Measurements from ENCODE around the gene CD86.

Gene CD86

DNA sequence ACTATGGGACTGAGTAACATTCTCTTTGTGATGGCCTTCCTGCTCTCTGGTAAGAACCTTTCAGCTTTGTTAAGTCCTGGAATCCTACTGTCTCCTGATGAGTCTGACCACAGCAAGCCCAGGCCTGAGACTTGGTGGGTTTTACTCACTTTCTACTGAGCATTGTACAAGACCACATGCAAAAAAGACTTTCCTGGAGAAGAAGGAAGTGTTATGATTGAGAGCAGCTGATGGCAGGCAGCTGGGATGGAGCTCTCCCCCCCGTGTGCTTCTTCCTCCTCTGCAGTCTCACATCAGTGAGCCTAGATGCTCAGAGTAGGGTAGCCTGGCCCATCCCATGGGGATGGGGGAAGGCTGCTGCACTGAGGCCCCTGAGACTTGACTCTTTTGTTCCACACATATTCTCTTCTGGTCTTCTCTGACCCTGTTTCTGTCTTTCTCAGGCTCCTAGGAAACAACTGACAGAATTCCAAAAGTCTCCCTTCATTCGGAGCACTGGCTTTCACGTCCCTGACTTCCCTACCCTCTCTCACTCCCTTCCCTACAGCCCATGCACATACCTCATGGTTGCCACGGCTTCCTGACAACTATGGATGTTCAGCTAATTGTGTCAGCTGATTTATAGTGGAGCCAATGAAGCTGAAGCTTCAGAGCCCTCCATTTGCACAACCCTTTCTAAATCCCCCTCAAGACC is 36.6 kb downstream of the CD86 start:
- Histone ChIP-seq H3K4me3 (ENCODE audit: low read length) (peak overlapping the region; percentile 70), H3K27me3 (ENCODE audit: control insufficient read depth, low read length) (no peaks in the 10 kb centered on the region), H3K9me3 (ENCODE audit: control insufficient read depth, insufficient read depth, low read length) (no peaks in the 10 kb centered on the region), H4K20me1 (ENCODE audit: control insufficient read depth, insufficient read depth, low read depth, low read length) (no peaks in the 10 kb centered on the region), H3K9me2 (replicated peaks; ENCODE audit: control insufficient read depth, low read length) (no peaks in the 10 kb centered on the region), H3K4me1 (ENCODE audit: control insufficient read depth, low read length) (peaks cover 67% of the 10 kb centered on the region), H3K27ac (ENCODE audit: low read depth, low read length) (peak overlapping the region; percentile 85), H3F3A (ENCODE audit: control insufficient read depth, insufficient read depth) (peaks cover 18% of the 10 kb centered on the region), H3K79me2 (ENCODE audit: control insufficient read depth, low read length) (no peaks in the 10 kb centered on the region), H3K4me2 (ENCODE audit: low read length) (peak overlapping the region; percentile 92), H3K36me3 (ENCODE audit: control insufficient read depth, low read length) (no peaks in the 10 kb centered on the region)
- no peak for TF ChIP-seq EZH2phosphoT487 (IDR thresholded peaks at IDR 0.05; ENCODE audit: borderline replicate concordance, low read length)
- no peak for TF ChIP-seq CTCF (IDR thresholded peaks at IDR 0.05; ENCODE audit: low read depth, low read length, poor library complexity, severe bottlenecking)

GRCh38 chr3:122092460-122093165 is 37.5 kb downstream of the CD86 start:
- H3K79me2 ChIP-seq (ENCODE audit: control insufficient read depth, low read length), result no peaks in the 10 kb centered on the region
- peaks cover 67% of the 10 kb centered on the region for H3K4me1 ChIP-seq (ENCODE audit: control insufficient read depth, low read length)
- no peaks in the 10 kb centered on the region for H3K9me2 ChIP-seq (replicated peaks; ENCODE audit: control insufficient read depth, low read length)
- peak overlapping the region; percentile 70 for H3K4me3 ChIP-seq (ENCODE audit: low read length)
- H3K4me2 ChIP-seq (ENCODE audit: low read length), result peak overlapping the region; percentile 92
- no peaks in the 10 kb centered on the region for H4K20me1 ChIP-seq (ENCODE audit: control insufficient read depth, insufficient read depth, low read depth, low read length)
- H3K27me3 ChIP-seq (ENCODE audit: control insufficient read depth, low read length), result no peaks in the 10 kb centered on the region
- H3K36me3 ChIP-seq (ENCODE audit: control insufficient read depth, low read length), result no peaks in the 10 kb centered on the region
- H3K27ac ChIP-seq (ENCODE audit: low read depth, low read length), result peak overlapping the region; percentile 85
- no peaks in the 10 kb centered on the region for H3K9me3 ChIP-seq (ENCODE audit: control insufficient read depth, insufficient read depth, low read length)
- TF ChIP-seq CTCF (IDR thresholded peaks at IDR 0.05; ENCODE audit: low read depth, low read length, poor library complexity, severe bottlenecking) (peak; percentile 95), EZH2phosphoT487 (IDR thresholded peaks at IDR 0.05; ENCODE audit: borderline replicate concordance, low read length) (no peak)
- H3F3A ChIP-seq (ENCODE audit: control insufficient read depth, insufficient read depth), result peaks cover 18% of the 10 kb centered on the region

GRCh38 chr3:122094125-122094524 is 39.0 kb downstream of the CD86 start:
- Histone ChIP-seq H3K27ac (ENCODE audit: low read depth, low read length) (no peak overlapping the region), H3K4me2 (ENCODE audit: low read length) (no peak overlapping the region)

More at GRCh38 chr3:122094125-122094524, 39.0 kb downstream of the CD86 start:
- H4K20me1 ChIP-seq (ENCODE audit: control insufficient read depth, insufficient read depth, low read depth, low read length), result no peaks in the 10 kb centered on the region
- peaks cover 59% of the 10 kb centered on the region for H3K4me1 ChIP-seq (ENCODE audit: control insufficient read depth, low read length)
- H3F3A ChIP-seq (ENCODE audit: control insufficient read depth, insufficient read depth), result peaks cover 18% of the 10 kb centered on the region
- no peaks in the 10 kb centered on the region for H3K9me3 ChIP-seq (ENCODE audit: control insufficient read depth, insufficient read depth, low read length)
- H3K27me3 ChIP-seq (ENCODE audit: control insufficient read depth, low read length), result no peaks in the 10 kb centered on the region
- H3K79me2 ChIP-seq (ENCODE audit: control insufficient read depth, low read length), result no peaks in the 10 kb centered on the region
- TF ChIP-seq EZH2phosphoT487 (IDR thresholded peaks at IDR 0.05; ENCODE audit: borderline replicate concordance, low read length), result no peak
- TF ChIP-seq CTCF (IDR thresholded peaks at IDR 0.05; ENCODE audit: low read depth, low read length, poor library complexity, severe bottlenecking), result no peak
- H3K4me3 ChIP-seq (ENCODE audit: low read length), result no peak overlapping the region
- H3K36me3 ChIP-seq (ENCODE audit: control insufficient read depth, low read length), result no peaks in the 10 kb centered on the region
- H3K9me2 ChIP-seq (replicated peaks; ENCODE audit: control insufficient read depth, low read length), result no peaks in the 10 kb centered on the region

Measured in DOHH2 (cell line).